ENCODE measurements around the gene TTC39B.
"Not testable (repeated sequence)": the region's sequence is repeated elsewhere in the genome, so short reads cannot be mapped to it uniquely, and the experiment has no call there.

Gene TTC39B

DNA sequence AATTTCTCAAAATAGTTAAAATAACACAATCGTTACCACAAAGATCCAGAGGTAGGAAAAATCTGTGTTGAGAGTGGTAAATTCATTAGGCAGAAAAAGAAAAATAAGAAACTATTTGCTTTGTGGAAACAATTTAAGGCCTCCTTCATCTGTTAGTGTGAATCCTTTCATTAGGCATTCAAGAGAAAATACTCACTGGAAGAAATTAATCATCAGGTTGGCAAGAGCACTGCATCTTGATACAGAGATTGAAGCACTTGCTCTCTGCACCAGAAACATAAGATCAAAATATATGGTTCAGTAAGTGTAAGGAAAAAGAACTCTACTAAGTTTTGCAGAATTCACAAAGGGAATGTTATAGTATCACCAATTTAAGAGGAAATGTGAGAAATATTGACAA lies 44.4 kb downstream of the TTC39B start:
- no peak for DNase-seq

DNA sequence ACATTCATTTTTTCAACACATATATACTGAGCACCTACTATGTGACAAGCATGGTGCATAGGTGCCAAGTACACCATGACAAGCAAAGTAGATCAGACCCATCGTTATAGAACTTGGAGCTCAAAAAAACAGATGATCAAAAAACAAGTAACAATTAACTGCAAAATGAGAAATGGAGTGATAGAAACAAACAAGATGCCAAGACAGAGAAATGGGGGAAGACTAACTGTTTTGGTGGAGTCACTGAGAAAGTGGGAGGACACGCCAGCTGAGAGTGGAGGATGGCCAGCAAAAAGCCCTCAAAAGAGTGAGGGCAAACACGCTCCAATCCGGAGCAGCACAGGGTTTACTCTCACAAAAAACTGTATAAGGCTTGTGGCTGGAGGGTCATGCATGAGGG lies 50.6 kb downstream of the TTC39B start:
- no peak for DNase-seq

DNA sequence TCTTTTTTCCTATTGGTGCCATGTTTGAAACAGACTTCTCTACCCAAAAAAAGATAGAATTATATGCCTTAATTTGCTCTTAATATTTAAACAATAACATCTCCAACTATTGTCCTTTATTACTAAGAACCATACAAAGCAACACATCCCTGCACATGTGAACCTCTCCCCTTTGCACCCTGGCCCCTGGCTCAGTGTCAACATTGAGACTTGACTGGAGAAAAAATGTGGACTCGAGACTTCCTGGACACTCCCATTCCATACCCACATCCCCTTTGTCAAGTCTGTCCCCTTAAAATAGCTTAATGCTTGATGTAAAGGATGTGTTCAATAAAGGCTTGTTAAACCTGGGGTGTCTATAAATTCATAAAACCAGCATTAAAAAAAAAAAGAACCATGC lies 53.2 kb downstream of the TTC39B start:
- DNase-seq: no peak

DNA sequence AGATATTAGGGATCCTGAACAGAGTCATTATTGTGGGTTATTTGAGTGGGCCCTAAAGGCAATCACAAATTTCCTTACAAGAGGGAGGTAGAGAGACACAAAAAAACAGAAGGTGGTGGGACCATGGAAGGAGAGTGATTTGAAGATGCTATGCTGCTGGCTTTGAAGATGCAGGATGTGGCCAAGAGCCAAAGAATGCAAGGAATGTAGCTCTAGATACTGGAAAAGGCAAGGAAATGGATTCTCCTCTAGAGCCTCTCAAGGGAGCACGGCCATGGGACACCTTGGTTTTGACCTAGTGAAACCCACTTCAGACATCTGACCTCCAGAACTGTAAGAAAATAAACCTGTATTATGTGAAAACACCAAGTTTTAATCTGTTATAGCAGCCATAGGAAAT lies 53.8 kb downstream of the TTC39B start:
- DNase-seq: no peak

DNA sequence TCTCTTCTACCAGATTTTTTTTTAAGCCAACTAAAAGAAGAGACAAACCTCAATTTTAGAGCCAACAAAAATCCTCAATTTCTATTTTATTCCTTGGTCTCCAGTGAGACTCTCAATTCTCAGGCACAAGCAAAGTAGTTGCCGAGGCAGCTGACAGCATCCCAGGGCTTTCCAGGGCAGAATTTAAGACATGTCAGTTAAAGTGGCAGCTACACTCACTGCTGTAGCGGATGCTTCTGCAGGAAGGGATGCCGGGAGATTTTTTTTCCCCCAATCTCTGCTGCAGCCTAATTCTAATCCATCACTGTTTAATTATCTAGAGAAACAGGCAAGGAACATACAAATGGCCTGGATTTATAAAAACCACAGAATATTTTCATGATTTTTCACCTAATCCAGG lies 57.0 kb downstream of the TTC39B start:
- DNase-seq: no peak

DNA sequence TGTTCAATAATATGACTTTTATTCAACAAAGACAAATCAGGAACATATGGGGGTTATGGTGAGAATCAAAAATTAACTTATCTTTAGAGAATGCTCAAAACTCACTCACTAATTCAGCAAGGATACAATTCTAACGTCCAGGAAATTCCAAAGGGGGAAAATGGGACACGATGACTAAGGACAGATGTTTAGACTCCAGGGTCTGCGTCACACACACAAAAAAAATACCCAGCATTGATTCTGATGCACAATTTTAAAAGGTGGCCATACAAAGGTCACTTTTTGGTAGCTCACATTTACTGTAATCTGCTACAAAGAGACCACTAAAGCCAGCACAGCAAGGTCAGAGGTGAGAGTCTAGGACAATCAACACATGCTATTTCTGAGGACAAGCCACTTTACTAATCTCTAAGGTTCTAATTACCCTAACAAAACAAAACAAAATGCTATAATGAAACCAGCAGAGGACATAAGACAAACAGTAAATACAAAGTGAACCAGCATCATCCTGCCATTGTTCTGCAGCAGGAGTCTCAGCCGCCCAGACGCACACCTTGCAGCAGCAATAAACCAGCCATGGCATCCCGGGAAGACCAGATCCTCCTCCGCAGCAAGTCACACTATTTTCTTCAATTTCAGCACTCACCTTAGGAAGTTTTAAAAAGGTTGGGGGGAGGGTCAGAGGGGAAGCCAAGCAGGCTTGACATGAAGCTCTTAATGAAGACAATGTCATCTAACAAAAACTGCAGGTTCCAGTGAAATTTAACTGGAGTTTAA lies 57.8 kb downstream of the TTC39B start:
- DNase-seq: no peak

DNA sequence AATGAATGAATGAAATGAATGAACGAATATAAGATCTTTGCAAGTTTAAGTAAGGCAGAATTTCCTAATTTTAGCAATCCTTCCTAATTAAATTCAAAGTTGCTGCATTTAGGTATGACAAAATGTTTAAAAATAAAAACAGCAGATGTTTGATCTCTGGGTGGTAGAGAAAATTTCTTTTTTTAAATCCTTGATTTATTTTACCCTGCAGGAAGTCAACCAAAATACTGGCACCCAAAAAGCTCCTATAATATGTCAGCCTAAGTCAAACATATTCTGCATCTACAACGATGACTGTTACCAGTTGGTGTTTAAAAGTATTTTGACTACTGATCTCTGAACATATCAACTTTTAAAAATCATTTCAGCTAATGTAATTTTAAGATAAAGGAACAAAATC lies 58.4 kb downstream of the TTC39B start:
- DNase-seq: no peak

DNA sequence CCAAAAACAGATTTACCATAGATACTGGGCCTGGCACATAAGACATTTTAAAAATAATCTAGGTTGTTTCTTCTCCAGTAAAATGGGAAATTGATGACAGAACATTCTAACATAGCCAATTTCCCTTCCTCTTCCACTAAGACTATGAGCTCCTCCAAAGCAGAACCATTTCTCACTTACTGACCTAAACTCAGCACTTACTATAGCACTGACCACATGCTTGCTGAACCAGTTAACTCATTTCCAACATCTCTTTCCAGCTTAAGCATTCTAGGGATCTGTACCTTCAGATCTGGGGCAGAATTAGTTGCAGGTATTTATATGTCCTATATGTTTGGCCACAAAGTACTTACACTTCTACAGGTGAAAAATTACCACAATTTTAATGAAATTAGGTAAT lies 58.9 kb downstream of the TTC39B start:
- DNase-seq: no peak

DNA sequence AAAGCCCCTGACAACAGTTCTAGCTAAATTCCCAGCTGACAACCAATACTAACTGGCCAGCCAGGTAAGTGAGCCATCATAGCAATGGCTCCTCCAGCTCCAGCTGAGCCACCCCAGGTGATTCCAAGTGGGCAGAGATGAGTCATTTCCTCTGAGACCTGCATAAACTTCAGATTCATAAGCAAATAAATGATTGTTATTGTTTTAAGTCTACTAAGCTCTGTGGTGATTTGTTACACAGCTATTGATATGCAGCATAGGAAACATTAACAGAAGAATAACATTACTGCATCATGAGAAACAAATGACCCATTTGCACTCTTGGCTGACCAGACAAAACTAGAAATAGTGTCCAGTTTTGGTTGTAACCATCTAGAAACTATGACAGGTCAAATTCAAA lies 60.3 kb downstream of the TTC39B start:
- no peak for DNase-seq

DNA sequence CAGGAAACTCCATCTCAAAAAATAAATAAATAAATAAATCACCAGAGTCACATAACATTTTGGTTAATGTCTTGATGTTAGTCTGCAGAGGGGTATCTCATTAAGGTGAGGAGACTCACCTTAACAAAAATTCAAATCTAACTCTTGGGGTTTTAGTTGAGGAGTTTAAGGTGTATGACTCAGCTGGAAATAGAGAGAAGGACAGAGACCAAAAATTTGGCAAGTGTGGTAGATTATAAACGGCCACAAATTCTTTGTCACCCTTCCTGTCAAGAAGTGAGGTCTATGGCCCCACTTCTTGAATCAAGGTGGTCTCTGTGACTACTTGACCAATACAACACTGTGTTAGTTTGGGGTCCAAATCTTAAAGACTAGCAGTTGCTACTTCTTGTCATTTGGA lies 60.8 kb downstream of the TTC39B start:
- no peak for DNase-seq

DNA sequence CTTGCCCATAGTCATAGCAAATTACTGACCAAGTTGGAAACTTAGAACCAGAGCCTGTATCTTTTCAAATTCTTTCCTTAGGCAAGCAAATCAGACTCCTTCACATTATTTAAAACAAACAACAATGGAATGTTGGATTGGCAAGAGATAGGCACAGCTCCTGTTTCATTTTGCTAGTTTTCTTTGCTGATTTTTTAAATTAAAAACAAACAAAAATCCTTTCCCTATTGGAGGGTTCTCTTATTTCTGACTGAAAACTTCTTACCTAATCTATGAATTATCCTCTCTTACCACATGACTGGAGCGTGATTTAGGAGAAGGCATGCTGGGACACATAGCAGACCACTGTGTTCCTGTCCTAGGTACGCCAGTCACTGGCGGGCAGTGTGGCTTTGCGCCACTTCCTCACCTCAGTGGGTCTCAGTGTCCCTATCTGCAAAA lies 63.0 kb downstream of the TTC39B start:
- DNase-seq: no peak

DNA sequence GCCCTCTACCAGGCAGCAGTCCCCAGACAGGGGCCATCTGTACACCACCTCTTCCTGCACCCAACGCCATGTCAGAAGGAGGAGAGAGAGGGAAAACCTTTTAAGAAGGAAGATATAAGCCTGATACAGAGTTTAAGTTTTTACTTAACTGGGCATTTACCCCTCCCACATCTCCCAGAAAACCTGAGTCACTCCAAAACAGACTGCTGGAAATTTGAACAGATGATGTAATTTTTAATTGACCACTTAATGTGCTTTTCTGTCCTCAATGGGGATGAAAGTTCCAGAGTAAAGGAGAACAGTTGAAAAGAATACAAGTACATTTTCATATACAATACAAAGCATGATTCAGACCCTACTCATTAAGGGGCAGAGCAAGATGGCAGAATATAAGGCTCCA lies 63.9 kb downstream of the TTC39B start:
- no peak for DNase-seq

DNA sequence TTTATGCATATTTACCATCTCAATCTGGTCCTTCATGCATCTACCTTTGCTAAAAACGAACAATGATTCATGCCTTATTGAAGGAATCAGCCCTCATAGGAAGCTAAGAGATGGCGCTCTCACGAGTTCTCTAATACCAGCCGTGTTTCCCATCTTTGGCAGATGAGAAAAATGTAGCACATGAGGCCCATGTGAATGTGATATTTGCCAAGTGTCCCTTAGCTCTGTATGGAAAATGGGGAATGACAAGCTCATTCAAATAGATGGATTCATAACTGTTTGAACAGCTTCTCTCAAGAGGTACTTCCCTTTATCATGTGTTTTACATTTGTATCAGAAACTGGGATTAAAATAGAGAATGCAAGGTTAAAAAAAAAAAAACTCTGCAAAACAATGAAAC lies 66.1 kb downstream of the TTC39B start:
- DNase-seq: no peak

DNA sequence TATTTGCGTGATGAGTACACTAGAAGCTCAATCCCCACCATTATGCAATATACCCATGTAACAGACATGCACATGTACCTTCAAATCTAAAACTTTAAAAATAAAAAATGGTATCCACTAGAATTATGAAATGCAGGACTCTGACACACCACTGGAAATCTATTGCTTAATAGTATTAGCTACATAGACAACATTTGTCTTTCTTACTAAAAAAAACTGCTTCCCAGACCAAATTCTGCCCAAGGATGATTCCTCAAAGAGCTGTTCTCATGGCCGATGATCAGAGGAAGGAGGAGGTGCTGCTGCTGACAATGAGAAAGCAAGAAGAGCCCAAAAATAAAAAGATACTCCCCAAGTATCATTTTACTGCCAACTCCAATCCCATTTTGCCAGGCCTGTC lies 67.2 kb downstream of the TTC39B start:
- no peak for DNase-seq

DNA sequence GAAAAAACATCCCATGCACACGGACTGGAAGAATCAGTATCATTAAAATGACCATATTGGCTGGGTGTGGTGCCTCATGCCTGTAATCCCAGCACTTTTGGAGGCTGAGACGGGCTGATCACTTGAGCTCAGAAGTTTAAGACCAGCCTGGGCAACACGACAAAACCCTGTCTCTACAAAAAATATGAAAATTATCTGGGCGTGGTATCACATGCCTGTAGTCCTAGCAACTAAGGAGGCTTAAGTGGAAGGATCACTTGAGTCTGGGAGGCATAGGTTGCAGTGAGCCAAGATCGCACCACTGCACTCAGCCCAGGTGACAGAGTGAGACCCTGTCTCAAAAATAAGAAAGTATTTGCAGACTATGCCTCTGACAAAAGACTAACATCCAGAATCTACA lies 68.4 kb downstream of the TTC39B start:
- no peak for DNase-seq

DNA sequence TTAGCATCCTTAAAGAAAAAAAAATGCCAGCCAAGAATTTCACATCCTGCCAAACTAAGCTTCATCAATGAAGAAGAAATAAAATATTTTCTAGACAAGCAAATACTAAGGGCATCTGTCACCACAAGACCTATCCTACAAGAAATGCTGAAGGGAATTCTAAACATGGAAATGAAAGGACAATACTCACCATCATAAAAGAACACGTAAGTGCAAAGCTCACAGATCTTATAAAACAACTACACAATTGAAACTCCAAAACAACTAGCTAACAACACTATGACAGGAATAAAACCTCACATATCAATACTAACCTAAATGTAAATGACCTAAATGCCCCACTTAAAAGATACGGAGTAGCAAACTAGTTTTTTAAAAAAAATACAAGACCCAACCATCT lies 71.4 kb downstream of the TTC39B start:
- DNase-seq: no peak

DNA sequence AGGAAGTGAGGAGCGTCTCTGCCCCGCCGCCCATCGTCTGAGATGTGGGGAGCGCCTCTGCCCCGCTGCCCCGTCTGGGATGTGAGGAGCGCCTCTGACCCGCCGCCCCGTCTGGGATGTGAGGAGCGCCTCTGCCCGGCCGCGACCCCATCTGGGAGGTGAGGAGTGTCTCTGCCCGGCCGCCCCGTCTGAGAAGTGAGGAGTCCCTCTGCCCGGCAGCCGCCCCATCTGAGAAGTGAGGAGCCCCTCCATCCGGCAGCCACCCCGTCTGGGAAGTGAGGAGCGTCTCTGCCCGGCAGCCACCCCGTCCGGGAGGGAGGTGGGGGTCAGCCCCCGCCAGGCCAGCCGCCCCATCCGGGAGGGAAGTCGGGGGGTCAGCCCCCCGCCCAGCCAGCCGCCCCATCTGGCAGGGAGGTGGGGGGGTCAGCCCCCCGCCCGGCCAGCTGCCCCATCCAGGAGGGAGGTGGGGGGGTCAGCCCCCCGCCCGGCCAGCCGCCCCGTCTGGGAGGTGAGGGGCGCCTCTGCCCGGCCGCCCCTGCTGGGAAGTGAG lies 73.0 kb downstream of the TTC39B start:
- DNase-seq: not testable (repeated sequence)

DNA sequence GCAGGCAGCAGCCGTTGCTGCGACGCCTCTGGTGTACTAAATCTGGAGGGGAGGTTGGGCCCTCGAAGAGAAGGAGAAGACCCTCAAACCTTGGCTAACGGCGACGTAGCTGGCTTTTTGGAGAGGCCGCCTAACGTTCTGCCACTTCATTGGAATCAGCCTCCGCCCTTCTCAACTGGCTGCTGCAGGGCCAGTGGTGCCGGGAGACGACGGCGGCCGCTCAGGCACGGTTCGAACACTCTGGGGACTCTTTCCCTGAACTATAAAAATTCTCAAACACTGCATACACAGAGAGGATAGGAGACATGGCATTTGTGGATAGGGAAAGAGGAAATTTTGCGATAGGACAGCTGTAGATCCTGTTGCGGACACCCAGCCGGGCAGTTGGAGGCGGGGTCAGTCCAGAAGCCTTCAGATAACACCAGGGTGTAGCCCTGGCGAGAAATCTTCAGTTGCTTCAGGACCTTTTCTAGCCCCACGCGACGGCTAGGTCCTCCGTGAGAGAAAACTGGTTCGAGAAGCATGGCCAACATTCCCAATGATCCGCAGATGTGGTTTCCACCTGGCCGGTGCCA lies 74.2 kb downstream of the TTC39B start:
- not testable (repeated sequence) for DNase-seq

DNA sequence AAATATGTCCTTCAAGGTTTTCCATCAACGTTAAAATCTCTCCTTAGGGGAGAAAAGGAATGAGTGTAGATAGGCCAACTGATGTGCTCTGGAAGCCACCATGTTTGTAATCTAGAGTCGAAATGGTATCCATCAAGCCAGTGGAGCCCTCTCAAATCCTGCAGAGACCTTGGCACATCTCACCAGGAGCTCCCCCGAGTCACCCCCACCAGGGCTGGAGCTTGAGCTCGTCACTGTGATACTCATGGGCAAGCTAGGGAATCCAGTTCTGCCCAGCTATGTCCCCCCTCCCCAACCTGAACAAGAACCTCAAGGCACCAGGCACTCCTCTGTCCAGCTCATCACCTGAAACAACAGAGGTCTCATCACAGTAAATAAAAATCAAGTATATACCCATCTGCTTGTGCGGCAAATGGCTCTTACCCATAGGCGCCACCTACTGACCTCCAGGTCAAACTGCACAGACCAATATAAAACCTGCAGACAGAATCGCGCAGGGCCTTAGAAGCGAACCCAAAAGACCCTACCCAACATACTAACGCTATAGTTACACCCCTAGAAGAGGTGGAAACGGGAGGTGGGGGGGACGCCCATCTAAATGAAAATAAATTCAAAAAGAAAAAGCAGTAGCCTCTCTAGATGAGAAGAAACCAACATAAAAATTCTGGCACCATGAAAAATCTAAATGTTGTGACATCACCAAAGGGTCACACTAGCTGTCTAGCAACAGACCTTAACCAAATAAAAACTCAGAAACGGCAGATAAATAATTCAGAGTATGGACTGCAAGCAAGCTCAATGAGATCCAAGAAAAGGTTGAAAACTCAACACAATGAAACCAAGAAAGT lies 75.0 kb downstream of the TTC39B start:
- DNase-seq: no peak

DNA sequence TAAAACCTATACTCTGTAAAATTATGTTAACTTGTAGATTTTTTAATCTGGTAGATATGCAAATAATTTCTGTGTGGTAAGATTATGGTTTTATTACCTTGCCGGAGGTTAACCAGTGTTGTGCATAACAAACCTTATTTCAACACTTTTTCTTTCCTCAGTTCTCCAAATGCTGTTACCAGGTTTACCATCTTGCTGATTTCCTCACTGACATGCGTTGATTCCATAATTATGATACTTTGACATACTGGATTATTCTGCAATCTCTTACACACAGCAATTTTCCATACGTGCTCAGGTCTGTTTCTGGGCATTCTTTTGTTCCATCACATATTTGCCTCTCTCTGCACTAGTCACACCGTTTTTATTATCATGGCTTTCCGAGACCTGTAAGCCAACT lies 77.6 kb downstream of the TTC39B start:
- DNase-seq: no peak

DNA sequence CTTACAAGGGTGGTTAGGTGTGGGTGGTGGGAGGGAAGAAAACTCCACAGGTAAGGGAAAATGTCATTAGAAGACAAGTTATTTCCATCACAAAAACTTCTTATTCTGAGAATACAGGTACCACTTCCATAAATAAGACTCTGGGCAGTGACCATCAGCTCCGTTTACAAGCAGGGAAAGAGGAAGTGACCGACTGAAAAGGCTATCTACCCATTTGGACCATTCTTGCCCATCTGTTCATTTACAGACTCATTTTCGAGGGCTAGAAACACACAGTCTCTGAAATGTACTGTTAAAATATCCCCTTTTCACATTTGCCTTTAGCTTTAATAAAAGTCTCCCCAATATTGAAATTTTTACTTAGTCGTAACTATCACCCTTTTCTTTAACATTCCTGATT lies 79.5 kb downstream of the TTC39B start:
- DNase-seq: no peak

DNA sequence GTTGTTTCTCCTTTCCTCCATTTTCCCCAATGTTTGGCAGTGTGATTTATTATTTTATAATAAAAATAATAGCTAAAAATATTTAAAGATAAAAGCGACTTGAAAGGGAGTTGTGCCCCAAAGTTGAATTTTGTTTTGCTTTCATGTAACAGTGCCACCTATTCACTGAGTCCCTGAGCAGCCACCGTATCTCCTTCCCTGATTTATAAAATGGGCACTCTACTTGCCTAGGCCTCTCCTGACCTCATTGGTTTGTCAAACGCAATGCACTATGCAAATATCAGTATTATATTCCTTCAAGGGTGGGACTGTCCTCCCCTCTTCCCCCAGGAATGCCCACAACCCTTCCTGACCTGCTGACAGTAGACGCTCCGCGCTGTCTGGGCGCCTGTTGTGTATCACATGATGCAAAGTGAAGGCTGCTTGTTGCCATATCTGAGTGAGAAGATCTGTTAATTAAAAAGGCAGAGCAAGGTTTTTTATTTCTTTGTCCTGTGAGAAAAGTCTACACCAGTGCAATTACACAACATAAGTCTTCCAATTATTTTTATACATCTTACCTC lies 81.4 kb downstream of the TTC39B start:
- DNase-seq: no peak

DNA sequence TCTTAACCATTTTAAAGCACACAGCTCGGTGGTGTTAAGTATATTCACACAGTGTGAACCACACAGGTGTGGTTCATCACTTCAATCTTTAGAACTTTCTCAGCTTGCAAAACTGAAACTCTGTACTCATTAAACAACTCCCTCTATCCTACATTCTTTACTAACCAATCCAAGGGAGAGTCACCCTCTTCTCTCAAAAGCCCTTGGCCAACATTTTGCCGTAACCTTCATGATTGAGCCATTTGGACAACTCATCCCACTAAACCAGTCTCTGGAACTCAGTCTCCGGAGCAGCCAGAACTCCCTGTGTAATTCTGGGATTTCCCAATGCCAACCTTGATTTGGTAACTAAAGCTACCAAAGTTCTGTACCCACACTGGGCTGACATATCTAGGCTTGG lies 84.7 kb downstream of the TTC39B start:
- DNase-seq: no peak
